ENCODE measurements around the gene ADGB. TPM values are rescaled to one million over a fixed set of nuclear protein-coding genes. Genes with fewer than 3 reads are reported as not detected.

ADGB gene
- total RNA-seq, 2 donors from 2014 or later, result 0.14 TPM; not detected in 1

GRCh38 chr6:146709036-146709622 is 110.4 kb downstream of the ADGB start:
- ATAC-seq (replicated peaks in 1 of 2), result no peak
- H3K4me1 Mint-ChIP-seq (ENCODE audit: low read depth), result no peaks in the 10 kb centered on the region
- H3K9me3 Mint-ChIP-seq, result peaks cover 0 to 2% of the 10 kb centered on the region in 2 donors
- H3K36me3 Mint-ChIP-seq (ENCODE audit: insufficient read depth in 2 of 2), result peaks cover 0 to 1% of the 10 kb centered on the region in 2 donors
- H3K27me3 Mint-ChIP-seq (ENCODE audit: low read depth), result peaks cover 5% of the 10 kb centered on the region
- H3K27ac Mint-ChIP-seq, result no peak overlapping the region
- no peak overlapping the region for H3K4me3 Mint-ChIP-seq
- no peak for DNase-seq

GRCh38 chr6:146719387-146719786 is 120.6 kb downstream of the ADGB start:
- Mint-ChIP-seq H3K4me3 (no peak overlapping the region), H3K36me3 (ENCODE audit: insufficient read depth in 2 of 2) (no peaks in the 10 kb centered on the region), H3K9me3 (no peaks in the 10 kb centered on the region), H3K27me3 (ENCODE audit: low read depth) (no peaks in the 10 kb centered on the region), H3K4me1 (ENCODE audit: low read depth) (no peaks in the 10 kb centered on the region), H3K27ac (no peak overlapping the region)
- ATAC-seq (replicated peaks in 1 of 2), result no peak
- DNase-seq, result no peak

DNA sequence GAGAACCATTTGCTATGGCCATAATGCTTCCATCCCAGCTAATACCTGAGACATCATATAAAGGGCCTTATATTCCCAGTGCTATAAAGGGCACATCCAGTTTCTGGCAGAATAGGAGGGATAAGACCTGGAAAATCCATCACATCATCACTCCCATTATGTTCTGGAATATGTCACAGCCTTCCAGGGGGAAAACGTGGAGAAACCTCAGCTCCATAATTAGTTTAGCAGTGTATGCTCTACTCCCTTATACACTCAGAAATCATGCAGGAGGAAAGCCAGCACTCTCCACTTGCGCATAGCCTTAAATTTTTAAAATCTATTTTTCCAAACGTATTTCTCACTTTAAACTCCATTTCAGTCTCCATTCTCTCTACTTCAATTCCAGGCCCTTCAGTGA is 140.9 kb downstream of the ADGB start:
- Mint-ChIP-seq H3K27ac (no peak overlapping the region), H3K4me3 (no peak overlapping the region), H3K27me3 (ENCODE audit: low read depth) (no peaks in the 10 kb centered on the region), H3K9me3 (no peaks in the 10 kb centered on the region), H3K36me3 (ENCODE audit: insufficient read depth in 2 of 2) (no peaks in the 10 kb centered on the region), H3K4me1 (ENCODE audit: low read depth) (no peaks in the 10 kb centered on the region)
- ATAC-seq (replicated peaks in 1 of 2) (no peak), DNase-seq (no peak)

GRCh38 chr6:146741609-146742008 is 142.8 kb downstream of the ADGB start:
- H3K4me1 Mint-ChIP-seq (ENCODE audit: low read depth), result no peaks in the 10 kb centered on the region
- H3K36me3 Mint-ChIP-seq (ENCODE audit: insufficient read depth in 2 of 2), result no peaks in the 10 kb centered on the region
- H3K27me3 Mint-ChIP-seq (ENCODE audit: low read depth), result no peaks in the 10 kb centered on the region
- no peak for DNase-seq
- ATAC-seq (replicated peaks in 1 of 2), result no peak
- no peaks in the 10 kb centered on the region for H3K9me3 Mint-ChIP-seq
- H3K4me3 Mint-ChIP-seq, result no peak overlapping the region
- no peak overlapping the region for H3K27ac Mint-ChIP-seq

DNA sequence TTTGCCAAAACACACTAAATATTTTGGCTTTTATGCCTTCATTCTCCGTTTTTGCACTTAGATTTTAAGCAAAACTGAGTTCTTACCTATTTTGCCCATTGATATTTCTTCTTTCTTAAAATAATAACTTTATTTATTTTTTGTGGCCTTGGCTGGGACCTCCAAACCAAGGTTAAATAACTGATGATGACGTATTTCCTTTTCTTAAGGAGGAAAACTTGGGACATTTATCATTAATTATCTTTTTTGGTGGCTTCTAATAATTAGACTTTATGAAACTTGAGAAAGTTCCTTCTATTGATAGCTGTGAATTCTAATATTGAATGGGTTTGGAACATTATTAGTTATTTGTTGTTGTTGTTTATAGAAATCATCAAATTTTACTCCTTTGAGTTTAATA is 154.5 kb downstream of the ADGB start:
- H3K9me3 Mint-ChIP-seq, result peaks cover 2 to 9% of the 10 kb centered on the region in 2 donors
- peaks cover 7% of the 10 kb centered on the region for H3K27me3 Mint-ChIP-seq (ENCODE audit: low read depth)
- ATAC-seq (replicated peaks in 1 of 2) (no peak), DNase-seq (no peak)
- no peaks in the 10 kb centered on the region for H3K36me3 Mint-ChIP-seq (ENCODE audit: insufficient read depth in 2 of 2)
- H3K4me1 Mint-ChIP-seq (ENCODE audit: low read depth), result no peaks in the 10 kb centered on the region
- no peak overlapping the region for H3K4me3 Mint-ChIP-seq
- H3K27ac Mint-ChIP-seq, result no peak overlapping the region

GRCh38 chr6:146767632-146768031 is 168.9 kb downstream of the ADGB start:
- Mint-ChIP-seq H3K4me3 (no peak overlapping the region), H3K27ac (no peak overlapping the region), H3K27me3 (ENCODE audit: low read depth) (no peaks in the 10 kb centered on the region), H3K9me3 (no peaks in the 10 kb centered on the region), H3K36me3 (ENCODE audit: insufficient read depth in 2 of 2) (no peaks in the 10 kb centered on the region), H3K4me1 (ENCODE audit: low read depth) (peaks cover 21% of the 10 kb centered on the region)
- DNase-seq, result no peak
- no peak for ATAC-seq (replicated peaks in 1 of 2)

DNA sequence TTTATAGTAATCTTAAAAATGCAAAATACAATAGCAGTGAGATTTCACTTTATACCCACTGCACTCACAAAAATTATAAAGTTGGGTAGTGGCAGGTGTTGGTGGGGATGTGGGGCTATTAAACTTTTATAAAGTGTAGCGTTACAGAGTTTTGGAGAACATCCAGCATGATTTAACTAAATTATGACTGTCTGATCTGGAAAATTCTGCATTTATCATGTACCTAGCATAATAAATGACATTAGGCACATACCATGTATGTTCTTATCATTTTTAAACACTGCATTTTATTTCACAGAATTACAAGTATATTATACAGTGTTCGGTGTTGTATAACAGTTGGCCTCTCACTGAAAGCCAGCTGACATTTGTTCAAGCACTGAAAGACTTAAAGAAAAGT is 169.9 kb downstream of the ADGB start:
- Mint-ChIP-seq H3K27me3 (ENCODE audit: low read depth) (no peaks in the 10 kb centered on the region), H3K36me3 (ENCODE audit: insufficient read depth in 2 of 2) (no peaks in the 10 kb centered on the region), H3K27ac (no peak overlapping the region), H3K9me3 (no peaks in the 10 kb centered on the region), H3K4me3 (no peak overlapping the region), H3K4me1 (ENCODE audit: low read depth) (peaks cover 21% of the 10 kb centered on the region)
- ATAC-seq (replicated peaks in 1 of 2) (no peak), DNase-seq (no peak)

- Mint-ChIP-seq H3K27ac (no peak overlapping the region), H3K9me3 (no peaks in the 10 kb centered on the region), H3K27me3 (ENCODE audit: low read depth) (no peaks in the 10 kb centered on the region), H3K4me3 (peak overlapping the region; percentile 60 to 72), H3K4me1 (ENCODE audit: low read depth) (peaks cover 21% of the 10 kb centered on the region), H3K36me3 (ENCODE audit: insufficient read depth in 2 of 2) (no peaks in the 10 kb centered on the region)
- DNase-seq (no peak), ATAC-seq (replicated peaks in 1 of 2) (peak in 1 of 2 donors; percentile 47)
Measured at GRCh38 chr6:146770275-146770964, 171.6 kb downstream of the ADGB start.

GRCh38 chr6:146770965-146771735 is 172.4 kb downstream of the ADGB start:
- Mint-ChIP-seq H3K4me1 (ENCODE audit: low read depth) (peaks cover 21% of the 10 kb centered on the region), H3K27me3 (ENCODE audit: low read depth) (no peaks in the 10 kb centered on the region), H3K9me3 (no peaks in the 10 kb centered on the region), H3K27ac (peak overlapping the region; percentile 11), H3K4me3 (peak overlapping the region; percentile 60 to 72), H3K36me3 (ENCODE audit: insufficient read depth in 2 of 2) (no peaks in the 10 kb centered on the region)
- ATAC-seq (replicated peaks in 1 of 2), result peak; percentile 45 to 52
- DNase-seq, result peak; percentile 10 to 40

GRCh38 chr6:146775220-146775619 is 176.4 kb downstream of the ADGB start:
- DNase-seq, result no peak
- Mint-ChIP-seq H3K4me3 (no peak overlapping the region), H3K27me3 (ENCODE audit: low read depth) (no peaks in the 10 kb centered on the region), H3K36me3 (ENCODE audit: insufficient read depth in 2 of 2) (no peaks in the 10 kb centered on the region), H3K4me1 (ENCODE audit: low read depth) (peaks cover 20% of the 10 kb centered on the region), H3K27ac (no peak overlapping the region), H3K9me3 (peaks cover 0 to 4% of the 10 kb centered on the region in 2 donors)
- ATAC-seq (replicated peaks in 1 of 2), result no peak

- H3K27me3 Mint-ChIP-seq (ENCODE audit: low read depth), result no peaks in the 10 kb centered on the region
- no peak overlapping the region for H3K27ac Mint-ChIP-seq
- H3K36me3 Mint-ChIP-seq (ENCODE audit: insufficient read depth in 2 of 2), result no peaks in the 10 kb centered on the region
- DNase-seq, result no peak
- no peak overlapping the region for H3K4me3 Mint-ChIP-seq
- H3K9me3 Mint-ChIP-seq, result peaks cover 0 to 4% of the 10 kb centered on the region in 2 donors
- ATAC-seq (replicated peaks in 1 of 2), result no peak
- peaks cover 14% of the 10 kb centered on the region for H3K4me1 Mint-ChIP-seq (ENCODE audit: low read depth)
Measured at GRCh38 chr6:146781836-146782235, 183.1 kb downstream of the ADGB start.

DNA sequence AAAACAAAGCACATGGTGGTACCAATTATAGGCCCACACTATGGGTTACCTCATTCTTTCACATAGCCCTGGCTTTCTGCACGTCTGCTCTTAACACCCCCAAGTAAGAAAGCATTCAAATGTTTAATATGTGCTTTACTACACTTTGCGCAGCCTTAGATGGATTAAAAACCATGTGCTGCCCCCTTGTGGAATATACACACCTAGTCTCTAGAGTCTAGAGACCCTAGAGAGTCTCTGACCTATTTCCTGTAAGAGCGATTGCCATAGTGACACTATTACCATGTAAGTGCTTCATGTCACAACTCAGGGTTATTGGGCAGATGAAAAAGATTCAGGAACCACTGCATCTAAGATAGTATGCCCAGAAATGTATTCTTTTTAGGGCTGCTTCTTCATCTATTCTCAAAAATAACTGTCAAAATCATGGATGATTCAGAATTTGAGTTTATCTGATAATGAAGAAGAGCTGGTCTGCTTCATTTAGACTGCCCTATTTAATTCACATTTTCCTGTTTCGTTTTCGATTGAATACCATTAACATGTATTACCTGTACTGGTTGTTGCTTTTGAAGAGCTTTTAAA is 186.3 kb downstream of the ADGB start:
- Mint-ChIP-seq H3K4me3 (no peak overlapping the region), H3K9me3 (no peaks in the 10 kb centered on the region), H3K4me1 (ENCODE audit: low read depth) (peaks cover 20% of the 10 kb centered on the region), H3K27ac (no peak overlapping the region), H3K36me3 (ENCODE audit: insufficient read depth in 2 of 2) (no peaks in the 10 kb centered on the region), H3K27me3 (ENCODE audit: low read depth) (peaks cover 11% of the 10 kb centered on the region)
- DNase-seq (peak; percentile 35 to 38), ATAC-seq (replicated peaks in 1 of 2) (peak; percentile 92 to 95)

DNA sequence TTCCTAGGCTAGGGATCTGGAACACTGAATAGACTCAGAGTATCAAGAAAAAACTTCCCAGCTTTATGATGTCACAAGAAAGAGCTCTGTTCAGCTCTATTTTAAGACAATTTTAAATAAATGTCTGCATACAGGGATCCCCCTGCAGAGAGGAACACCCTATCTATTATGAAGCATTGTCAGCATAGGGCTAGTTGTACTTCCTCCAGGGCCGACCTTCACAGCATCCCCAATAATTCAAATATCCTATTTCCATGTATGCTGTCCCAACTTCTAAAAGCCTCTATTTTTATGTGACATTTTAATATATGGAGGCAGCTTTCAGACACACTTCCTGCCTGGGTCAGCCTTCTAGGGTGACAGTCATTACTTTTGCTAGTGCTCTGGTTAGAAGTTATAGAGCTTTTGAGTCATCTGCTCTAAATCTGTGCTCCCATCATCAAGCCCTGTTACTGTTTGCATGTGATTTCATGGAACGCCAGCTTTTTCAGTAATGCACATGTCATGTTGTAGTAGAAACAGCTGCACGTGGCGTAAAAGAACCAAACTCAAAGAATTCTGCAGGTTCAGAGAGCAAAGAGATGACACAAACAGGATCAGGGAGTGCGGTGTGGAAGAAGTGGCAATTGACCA is 189.2 kb downstream of the ADGB start:
- no peak overlapping the region for H3K27ac Mint-ChIP-seq
- H3K4me3 Mint-ChIP-seq, result no peak overlapping the region
- H3K27me3 Mint-ChIP-seq (ENCODE audit: low read depth), result peaks cover 11% of the 10 kb centered on the region
- H3K4me1 Mint-ChIP-seq (ENCODE audit: low read depth), result peaks cover 33% of the 10 kb centered on the region
- ATAC-seq (replicated peaks in 1 of 2) (peak; percentile 43 to 61), DNase-seq (no peak)
- peaks cover 0 to 4% of the 10 kb centered on the region in 2 donors for H3K9me3 Mint-ChIP-seq
- H3K36me3 Mint-ChIP-seq (ENCODE audit: insufficient read depth in 2 of 2), result peaks cover 1 to 4% of the 10 kb centered on the region in 2 donors

Data from activated T-cell treated with anti-CD3 and anti-CD28 coated beads, Interleukin-2, amount 50 U/mL, for 72 hours (primary cell).